Measurements from ENCODE around the gene ANAPC1.
A peak's percentile ranks its signal among the peaks of the same experiment; 100 is the strongest.
"Not testable (repeated sequence)": the region's sequence is repeated elsewhere in the genome, so short reads cannot be mapped to it uniquely, and the experiment has no call there.

ANAPC1 gene

GRCh38 chr2:111883661-111884591 lies at the start of gene ANAPC1:
Gene ANAPC1, minus strand, starts transcription at chr2:111884193. Its CDS starts 3,368 bp downstream, at chr2:111880825.
- peak; percentile 75 to 88 for DNase-seq

- DNase-seq, result no peak
These were observed 48.9 kb upstream of the ANAPC1 start for GRCh38 chr2:111932841-111933291.

- no peak for DNase-seq
These were observed 46.9 kb upstream of the ANAPC1 start for GRCh38 chr2:111930875-111931274.

GRCh38 chr2:111930409-111930808 lies 46.4 kb upstream of the ANAPC1 start:
- DNase-seq, result no peak

GRCh38 chr2:111927723-111928122 lies 43.7 kb upstream of the ANAPC1 start:
- no peak for DNase-seq

GRCh38 chr2:111924617-111925107 lies 40.7 kb upstream of the ANAPC1 start:
- no peak for DNase-seq

- DNase-seq, result no peak
These were observed 39.3 kb upstream of the ANAPC1 start for GRCh38 chr2:111923276-111923804.

GRCh38 chr2:111919794-111920608 lies 36.0 kb upstream of the ANAPC1 start:
- DNase-seq, result no peak

GRCh38 chr2:111919365-111919764 lies 35.4 kb upstream of the ANAPC1 start:
- no peak for DNase-seq

GRCh38 chr2:111918383-111918806 lies 34.4 kb upstream of the ANAPC1 start:
- no peak for DNase-seq

GRCh38 chr2:111917106-111917505 lies 33.1 kb upstream of the ANAPC1 start:
- no peak for DNase-seq

- DNase-seq, result no peak
These were observed 28.6 kb upstream of the ANAPC1 start for GRCh38 chr2:111912547-111912946.

- not testable (repeated sequence) for DNase-seq
These were observed 27.4 kb upstream of the ANAPC1 start for GRCh38 chr2:111911295-111911977.

GRCh38 chr2:111910609-111911277 lies 26.8 kb upstream of the ANAPC1 start:
- DNase-seq, result no peak

GRCh38 chr2:111909997-111910396 lies 26.0 kb upstream of the ANAPC1 start:
- not testable (repeated sequence) for DNase-seq

GRCh38 chr2:111909079-111909478 lies 25.1 kb upstream of the ANAPC1 start:
- no peak for DNase-seq

- DNase-seq, result no peak
These were observed 24.6 kb upstream of the ANAPC1 start for GRCh38 chr2:111908578-111908977.

- no peak for DNase-seq
These were observed 22.2 kb upstream of the ANAPC1 start for GRCh38 chr2:111905990-111906735.

- DNase-seq, result not testable (repeated sequence)
These were observed 21.5 kb upstream of the ANAPC1 start for GRCh38 chr2:111905475-111905869.

GRCh38 chr2:111904726-111905474 lies 20.9 kb upstream of the ANAPC1 start:
- no peak for DNase-seq
